Spleen (tissue), 11 donors: ENCODE data around the gene AKAP5. TPM values are rescaled to one million over a fixed set of nuclear protein-coding genes. Genes with fewer than 3 reads are reported as not detected.

Experiments used
- DNase-seq: peaks from one replicate; pipeline ENCODE4 v3.0.0-alpha.2; 2020
- H3K27ac ChIP-seq, 8 donors: fragments of 200-600 bp; sonication (generic) in 7 of 8; 1 replicate in 4 of 8; 2 replicates in 4 of 8; pipeline versions ENCODE4 v1.5.0 to v1.8.0; 2016 to 2021; ENCODE audit warnings: inconsistent platforms in 4 of 8, mild to moderate bottlenecking in 4 of 8, moderate library complexity in 1 of 8
- H3K27me3 ChIP-seq, 7 donors: fragments of 200-600 bp; sonication (generic) in 6 of 7; replicated peaks in 1 of 7; 1 replicate in 4 of 7; 2 replicates in 3 of 7; pipeline versions ENCODE4 v1.5.0 to v1.8.0; 2016 to 2021; ENCODE audit warnings: inconsistent platforms in 3 of 7, mild to moderate bottlenecking in 1 of 7
- H3K36me3 ChIP-seq, 6 donors: fragments of 200-600 bp; sonication (generic) in 5 of 6; 1 replicate in 4 of 6; 2 replicates in 2 of 6; pipeline versions ENCODE4 v1.5.0 to v1.8.0; 2016 to 2021; ENCODE audit warnings: inconsistent platforms in 2 of 6
- H3K4me1 ChIP-seq, 6 donors: fragments of 200-600 bp; sonication (generic) in 5 of 6; 1 replicate in 3 of 6; 2 replicates in 3 of 6; pipeline versions ENCODE4 v1.5.0 to v1.8.0; 2016 to 2021; ENCODE audit warnings: inconsistent platforms in 3 of 6
- H3K4me3 ChIP-seq, 8 donors: fragments of 200-600 bp; sonication (generic) in 7 of 8; 1 replicate in 4 of 8; 2 replicates in 4 of 8; pipeline versions ENCODE4 v1.5.0 to v1.8.0; 2016 to 2021; ENCODE audit warnings: inconsistent platforms in 4 of 8, mild to moderate bottlenecking in 4 of 8, moderate library complexity in 2 of 8
- H3K9me3 ChIP-seq, 8 donors: fragments of 200-600 bp; sonication (generic) in 7 of 8; 1 replicate in 4 of 8; 2 replicates in 4 of 8; pipeline versions ENCODE4 v1.5.0 to v1.8.0; 2016 to 2021; ENCODE audit warnings: inconsistent platforms in 4 of 8
- CTCF ChIP-seq, 11 experiments: fragments of 200-600 bp in 7 of 11; fragments of 450-650 bp in 4 of 11; sonication (generic) in 4 of 11; IDR thresholded peaks in 8 of 11; conservative IDR thresholded peaks in 3 of 11; 1 replicate in 7 of 11; 2 replicates in 4 of 11; pipeline versions ENCODE4 v1.4.0 to v1.8.0; 2016 to 2021; ENCODE audit warnings: antibody characterized with exemption in 11 of 11, inconsistent platforms in 4 of 11, mild to moderate bottlenecking in 1 of 11
- POLR2A ChIP-seq, 3 donors: fragments of 450-650 bp; IDR thresholded peaks; one replicate each; pipeline ENCODE4 v1.5.1; 2017; ENCODE audit warnings: antibody characterized with exemption in 3 of 3, mild to moderate bottlenecking in 1 of 3
- POLR2AphosphoS5 ChIP-seq, 3 donors: sonication (generic); formaldehyde crosslinking; IDR thresholded peaks; one replicate each; pipeline ENCODE4 v1.5.1; 2017; ENCODE audit warnings: antibody characterized with exemption in 3 of 3
- WGBS, 5 donors: extraction: QIAGEN DNeasy Blood & Tissue Kit in 3 of 5; methylation state at CpG; one replicate each; pipeline versions ENCODE4 v1.1.5 to v1.1.7; 2013 to 2018; 5-methylcytosine and 5-hydroxymethylcytosine counted together
- intact Hi-C: fragments of 100-400 bp; cut with DNase I; formaldehyde crosslinking; loops from one replicate; pipeline ENCODE4 v1.15.0; 2023; ENCODE audit warnings: low total_unique reads
- polyA plus RNA-seq, 3 donors: library from polyadenylated mRNA; stranded (reverse); fragments of 200-250 nt; gene quantifications; one replicate each; pipeline ENCODE4 v1.2.1, GENCODE V29; 2013
- total RNA-seq, 7 donors: library from RNA; depleted of rRNA in 3 of 7; stranded (reverse); fragments of >200 nt in 3 of 7; fragmentation: NEBNext Ultra II Directional in 4 of 7; extraction: Animal tissue kit (Norgen Biotek cat#: 25700) in 4 of 7; gene quantifications; one replicate each; pipeline versions ENCODE4 v1.1.0 to v1.2.1, GENCODE V29; 2016 to 2021
- donor health status: healthy with polysubstance abuse.
- donor health status: DM: no; HTN: no; CAD: no; lungs with moderate emphysema.
- donor health status: DM: no; HTN: no; CAD: no.
- donor health status: Bipolar disorder and iron deficiency.
- donor health status: healthy.
- donor health status: DM: no; HTN: no; CAD: no.
- donor health status: DM: yes; HTN: yes; CAD: no.

The AKAP5 gene
- total and polyA plus RNA-seq, 10 donors: 0.39 to 3.7 (median 1.3) TPM

GRCh38 chr14:64419003-64419402 lies 46.3 kb upstream of the AKAP5 start:
- Histone ChIP-seq H3K36me3 (peaks cover 0 to 98% (median 57%) of the 10 kb centered on the region in 6 donors), H3K27ac (no peak overlapping the region), H3K4me1 (no peaks in the 10 kb centered on the region), H3K9me3 (no peaks in the 10 kb centered on the region), H3K4me3 (no peak overlapping the region), H3K27me3 (no peaks in the 10 kb centered on the region)
- intact Hi-C loops: no loop called here
- no peak for DNase-seq
- 92 to 95% (median 94%) methylated on average over 7 of the region's 7 CpGs for WGBS, 5 donors
- no peak for TF ChIP-seq POLR2A (IDR thresholded peaks at IDR 0.05)
- TF ChIP-seq POLR2AphosphoS5 (IDR thresholded peaks at IDR 0.05): no peak
- no peak for TF ChIP-seq CTCF (IDR thresholded peaks at IDR 0.05 in 8 of 11, conservative IDR thresholded peaks at IDR 0.05 in 3 of 11)

- 60 to 76% (median 66%) methylated on average over 8 of the region's 8 CpGs for WGBS, 5 donors
Observed at GRCh38 chr14:64421166-64421565, 44.1 kb upstream of the AKAP5 start.

GRCh38 chr14:64422005-64422404 lies 43.3 kb upstream of the AKAP5 start:
- Histone ChIP-seq H3K27me3 (no peaks in the 10 kb centered on the region), H3K9me3 (no peaks in the 10 kb centered on the region), H3K36me3 (peaks cover 0 to 100% (median 64%) of the 10 kb centered on the region in 6 donors), H3K4me1 (no peaks in the 10 kb centered on the region), H3K4me3 (no peak overlapping the region), H3K27ac (no peak overlapping the region)
- DNase-seq: no peak
- intact Hi-C loops: no loop called here
- no peak for TF ChIP-seq POLR2A (IDR thresholded peaks at IDR 0.05)
- no peak for TF ChIP-seq POLR2AphosphoS5 (IDR thresholded peaks at IDR 0.05)
- no peak for TF ChIP-seq CTCF (IDR thresholded peaks at IDR 0.05 in 8 of 11, conservative IDR thresholded peaks at IDR 0.05 in 3 of 11)
- WGBS, 5 donors: 94 to 100% (median 97%) methylated on average over 1 of the region's 1 CpG

More at GRCh38 chr14:64421166-64421565, 44.1 kb upstream of the AKAP5 start:
- H3K4me1 ChIP-seq: no peaks in the 10 kb centered on the region
- DNase-seq: no peak
- intact Hi-C loops: no loop called here
- peaks cover 0 to 100% (median 60%) of the 10 kb centered on the region in 6 donors for H3K36me3 ChIP-seq
- H3K27me3 ChIP-seq: no peaks in the 10 kb centered on the region
- H3K4me3 ChIP-seq: no peak overlapping the region
- no peaks in the 10 kb centered on the region for H3K9me3 ChIP-seq
- TF ChIP-seq CTCF (IDR thresholded peaks at IDR 0.05 in 8 of 11, conservative IDR thresholded peaks at IDR 0.05 in 3 of 11): no peak
- no peak for TF ChIP-seq POLR2A (IDR thresholded peaks at IDR 0.05)
- TF ChIP-seq POLR2AphosphoS5 (IDR thresholded peaks at IDR 0.05): no peak
- no peak overlapping the region for H3K27ac ChIP-seq

GRCh38 chr14:64422756-64423155 lies 42.5 kb upstream of the AKAP5 start:
- H3K36me3 ChIP-seq: peaks cover 0 to 100% (median 67%) of the 10 kb centered on the region in 6 donors
- H3K9me3 ChIP-seq: no peaks in the 10 kb centered on the region
- no peak overlapping the region for H3K4me3 ChIP-seq
- intact Hi-C loops: no loop called here
- WGBS, 5 donors: 79 to 93% (median 90%) methylated on average over 7 of the region's 7 CpGs
- TF ChIP-seq POLR2AphosphoS5 (IDR thresholded peaks at IDR 0.05) (no peak), POLR2A (IDR thresholded peaks at IDR 0.05) (no peak)
- no peak for DNase-seq
- H3K4me1 ChIP-seq: no peaks in the 10 kb centered on the region
- no peak overlapping the region for H3K27ac ChIP-seq
- H3K27me3 ChIP-seq: no peaks in the 10 kb centered on the region

- Histone ChIP-seq H3K4me3 (no peak overlapping the region), H3K27me3 (no peaks in the 10 kb centered on the region), H3K9me3 (no peaks in the 10 kb centered on the region), H3K4me1 (no peaks in the 10 kb centered on the region), H3K36me3 (peaks cover 0 to 100% (median 67%) of the 10 kb centered on the region in 6 donors), H3K27ac (no peak overlapping the region)
- 85 to 99% (median 96%) methylated on average over 6 of the region's 6 CpGs for WGBS, 5 donors
- TF ChIP-seq CTCF (IDR thresholded peaks at IDR 0.05 in 8 of 11, conservative IDR thresholded peaks at IDR 0.05 in 3 of 11): no peak
- TF ChIP-seq POLR2A (IDR thresholded peaks at IDR 0.05): no peak
- TF ChIP-seq POLR2AphosphoS5 (IDR thresholded peaks at IDR 0.05): no peak
- no peak for DNase-seq
- intact Hi-C loops: no loop called here
Observed at GRCh38 chr14:64423987-64424386, 41.3 kb upstream of the AKAP5 start.
